Suprapubic skin (tissue), 3 donors: ENCODE results near the gene TTC23.

Experiments used
- CTCF ChIP-seq, 2 donors: fragments of 200-600 bp in 1 of 2; fragments of 450-650 bp in 1 of 2; sonication (generic) in 1 of 2; IDR thresholded peaks; one replicate each; pipeline ENCODE4 v1.5.1; 2016 to 2019; ENCODE audit warnings: antibody characterized with exemption in 2 of 2, mild to moderate bottlenecking in 1 of 2, moderate library complexity in 1 of 2
- POLR2AphosphoS5 ChIP-seq, 3 donors: sonication (generic); formaldehyde crosslinking; IDR thresholded peaks; one replicate each; pipeline ENCODE4 v1.6.1; 2017; ENCODE audit warnings: antibody characterized with exemption in 3 of 3

GRCh38 chr15:99125061-99125891, 124.1 kb downstream of the TTC23 start:
- TF ChIP-seq POLR2AphosphoS5 (IDR thresholded peaks at IDR 0.05) (no peak), CTCF (IDR thresholded peaks at IDR 0.05) (no peak)
